ENCODE results near the gene CREB3L4.

The CREB3L4 gene

GRCh38 chr1:153963030-153963849 is 4.5 kb upstream of the CREB3L4 start, which contains the start of gene SLC39A1:
Gene SLC39A1 (minus strand): TSS chr1:153963537. CDS start chr1:153962715, 822 bp downstream.
- Histone ChIP-seq H3K4me2 (ENCODE audit: low read length) (peak within 1 kb of the TSS; percentile 83), H3K27me3 (ENCODE audit: control insufficient read depth, low read length) (no peaks in the 10 kb centered on the region), H3F3A (ENCODE audit: control insufficient read depth, insufficient read depth) (peaks cover 14% of the 10 kb centered on the region), H4K20me1 (ENCODE audit: control insufficient read depth, insufficient read depth, low read depth, low read length) (no peaks in the 10 kb centered on the region), H3K9me3 (ENCODE audit: control insufficient read depth, insufficient read depth, low read length) (no peaks in the 10 kb centered on the region), H3K4me3 (ENCODE audit: low read length) (peak within 1 kb of the TSS; percentile 84), H3K4me1 (ENCODE audit: control insufficient read depth, low read length) (peaks cover 52% of the 10 kb centered on the region), H3K27ac (ENCODE audit: low read depth, low read length) (peak within 1 kb of the TSS; percentile 59), H3K79me2 (ENCODE audit: control insufficient read depth, low read length) (peaks cover 60% of the 10 kb centered on the region), H3K9me2 (replicated peaks; ENCODE audit: control insufficient read depth, low read length) (no peaks in the 10 kb centered on the region), H3K36me3 (ENCODE audit: control insufficient read depth, low read length) (peaks cover 45% of the 10 kb centered on the region)
- no peak for TF ChIP-seq CTCF (IDR thresholded peaks at IDR 0.05; ENCODE audit: low read depth, low read length, poor library complexity, severe bottlenecking)
- no peak for TF ChIP-seq EZH2phosphoT487 (IDR thresholded peaks at IDR 0.05; ENCODE audit: borderline replicate concordance, low read length)

- Histone ChIP-seq H4K20me1 (ENCODE audit: control insufficient read depth, insufficient read depth, low read depth, low read length) (no peaks in the 10 kb centered on the region), H3K79me2 (ENCODE audit: control insufficient read depth, low read length) (peaks cover 65% of the 10 kb centered on the region), H3K4me3 (ENCODE audit: low read length) (peak overlapping the region; percentile 84), H3K9me2 (replicated peaks; ENCODE audit: control insufficient read depth, low read length) (no peaks in the 10 kb centered on the region), H3K4me2 (ENCODE audit: low read length) (peak overlapping the region; percentile 83), H3K9me3 (ENCODE audit: control insufficient read depth, insufficient read depth, low read length) (no peaks in the 10 kb centered on the region), H3F3A (ENCODE audit: control insufficient read depth, insufficient read depth) (peaks cover 14% of the 10 kb centered on the region), H3K27ac (ENCODE audit: low read depth, low read length) (peak overlapping the region; percentile 59), H3K27me3 (ENCODE audit: control insufficient read depth, low read length) (no peaks in the 10 kb centered on the region), H3K4me1 (ENCODE audit: control insufficient read depth, low read length) (peaks cover 54% of the 10 kb centered on the region), H3K36me3 (ENCODE audit: control insufficient read depth, low read length) (peaks cover 43% of the 10 kb centered on the region)
- TF ChIP-seq EZH2phosphoT487 (IDR thresholded peaks at IDR 0.05; ENCODE audit: borderline replicate concordance, low read length) (no peak), CTCF (IDR thresholded peaks at IDR 0.05; ENCODE audit: low read depth, low read length, poor library complexity, severe bottlenecking) (no peak)
These were observed 3.8 kb upstream of the CREB3L4 start for GRCh38 chr1:153963850-153964331.

- TF ChIP-seq EZH2phosphoT487 (IDR thresholded peaks at IDR 0.05; ENCODE audit: borderline replicate concordance, low read length) (no peak), CTCF (IDR thresholded peaks at IDR 0.05; ENCODE audit: low read depth, low read length, poor library complexity, severe bottlenecking) (peak; percentile 7)
- Histone ChIP-seq H4K20me1 (ENCODE audit: control insufficient read depth, insufficient read depth, low read depth, low read length) (no peaks in the 10 kb centered on the region), H3K4me2 (ENCODE audit: low read length) (peak overlapping the region; percentile 97), H3K79me2 (ENCODE audit: control insufficient read depth, low read length) (peaks cover 51% of the 10 kb centered on the region), H3K4me1 (ENCODE audit: control insufficient read depth, low read length) (peaks cover 31% of the 10 kb centered on the region), H3K36me3 (ENCODE audit: control insufficient read depth, low read length) (peaks cover 10% of the 10 kb centered on the region), H3K9me3 (ENCODE audit: control insufficient read depth, insufficient read depth, low read length) (no peaks in the 10 kb centered on the region), H3K27me3 (ENCODE audit: control insufficient read depth, low read length) (no peaks in the 10 kb centered on the region), H3K4me3 (ENCODE audit: low read length) (peak overlapping the region; percentile 76), H3F3A (ENCODE audit: control insufficient read depth, insufficient read depth) (peaks cover 18% of the 10 kb centered on the region), H3K9me2 (replicated peaks; ENCODE audit: control insufficient read depth, low read length) (no peaks in the 10 kb centered on the region), H3K27ac (ENCODE audit: low read depth, low read length) (peak overlapping the region; percentile 90)
These were observed 280 bp downstream of the CREB3L4 start for GRCh38 chr1:153968000-153968363.
